ENCODE measurements around the gene KCNJ10. TPM values are rescaled to one million over a fixed set of nuclear protein-coding genes. Genes with fewer than 3 reads are reported as not detected.
A peak's percentile ranks its signal among the peaks of the same experiment; 100 is the strongest.

The KCNJ10 gene
- polyA plus RNA-seq, 1 donor = 0.52 TPM

DNA sequence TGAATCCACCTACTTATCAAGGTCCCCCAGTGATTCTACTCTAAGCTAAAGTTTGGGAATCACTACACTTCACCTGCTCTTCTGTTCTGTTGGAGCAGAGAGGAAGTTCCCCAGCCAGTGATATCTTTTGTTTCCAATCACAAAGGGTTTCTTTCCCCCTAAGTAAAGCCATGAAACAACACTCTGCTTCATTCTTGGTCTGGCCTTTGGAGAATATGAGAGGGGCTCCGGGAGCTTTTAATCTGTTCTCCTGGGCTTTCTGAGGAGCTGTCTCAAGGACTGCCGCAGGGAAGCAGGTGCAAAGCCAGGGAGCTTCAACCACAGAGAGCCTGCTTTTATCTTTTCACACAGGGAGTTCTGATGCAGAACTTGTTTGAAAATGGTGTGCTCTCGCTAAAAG, 105.8 kb downstream of the KCNJ10 start:
- Histone ChIP-seq H3K27me3 (ENCODE audit: control insufficient read depth, insufficient read depth, low read length) (no peaks in the 10 kb centered on the region), H3K4me3 (ENCODE audit: low read length) (no peak overlapping the region), H3K36me3 (ENCODE audit: control insufficient read depth, insufficient read depth, low read length) (no peaks in the 10 kb centered on the region), H3K27ac (ENCODE audit: low read length) (no peak overlapping the region), H3K9me3 (ENCODE audit: control insufficient read depth, low read depth, low read length) (no peaks in the 10 kb centered on the region), H3K4me1 (ENCODE audit: control insufficient read depth, insufficient read depth, low read length) (peaks cover 38% of the 10 kb centered on the region)
- 100% methylated on average over 1 of the region's 3 CpGs for WGBS (ENCODE audit: insufficient coverage, low lambda C conversion rate)
- no peak for DNase-seq

DNA sequence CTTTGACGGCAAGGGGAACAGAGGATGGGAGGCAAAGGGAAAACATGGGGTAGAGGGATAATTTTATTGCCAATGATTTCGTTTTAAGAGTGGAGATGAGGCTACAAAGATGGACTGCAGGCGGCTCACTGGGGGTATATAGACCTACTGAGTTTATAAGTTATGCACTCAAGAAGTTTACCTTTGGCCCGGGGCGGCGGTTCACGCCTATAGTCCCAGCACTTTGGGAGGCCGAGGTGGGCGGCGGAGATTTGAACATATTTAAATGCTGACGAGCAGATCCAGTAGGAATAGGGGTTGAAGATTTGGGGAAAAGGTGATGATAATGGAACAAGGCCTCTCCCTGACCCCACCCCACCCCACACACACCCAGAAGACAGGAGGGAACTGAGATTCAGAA, 107.8 kb downstream of the KCNJ10 start:
- H3K27ac ChIP-seq (ENCODE audit: low read length) = peak overlapping the region; percentile 69
- no peaks in the 10 kb centered on the region for H3K9me3 ChIP-seq (ENCODE audit: control insufficient read depth, low read depth, low read length)
- H3K36me3 ChIP-seq (ENCODE audit: control insufficient read depth, insufficient read depth, low read length) = no peaks in the 10 kb centered on the region
- no peak for DNase-seq
- WGBS (ENCODE audit: insufficient coverage, low lambda C conversion rate) = 90% methylated on average over 2 of the region's 11 CpGs
- H3K4me1 ChIP-seq (ENCODE audit: control insufficient read depth, insufficient read depth, low read length) = peaks cover 36% of the 10 kb centered on the region
- no peak overlapping the region for H3K4me3 ChIP-seq (ENCODE audit: low read length)
- no peaks in the 10 kb centered on the region for H3K27me3 ChIP-seq (ENCODE audit: control insufficient read depth, insufficient read depth, low read length)

DNA sequence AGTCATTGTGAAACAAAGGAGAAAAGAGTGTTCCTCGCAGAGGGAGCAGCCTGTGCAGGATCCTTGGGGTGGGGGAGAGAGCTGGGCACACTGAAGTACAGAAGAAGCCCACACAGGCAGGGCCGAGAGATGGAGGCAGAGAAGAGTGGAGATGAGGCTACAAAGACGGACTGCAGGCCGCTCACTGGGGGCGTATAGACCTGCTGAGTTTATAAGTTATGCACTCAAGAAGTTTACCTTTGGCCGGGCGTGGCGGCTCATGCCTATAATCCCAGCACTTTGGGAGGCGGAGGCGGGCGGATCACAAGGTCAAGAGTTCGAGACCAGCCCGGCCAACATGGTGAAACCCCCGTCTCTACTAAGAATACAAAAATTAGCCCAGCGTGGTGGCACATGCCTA, 108.3 kb downstream of the KCNJ10 start:
- Histone ChIP-seq H3K4me3 (ENCODE audit: low read length) (no peak overlapping the region), H3K36me3 (ENCODE audit: control insufficient read depth, insufficient read depth, low read length) (no peaks in the 10 kb centered on the region), H3K27me3 (ENCODE audit: control insufficient read depth, insufficient read depth, low read length) (no peaks in the 10 kb centered on the region), H3K27ac (ENCODE audit: low read length) (peak overlapping the region; percentile 69), H3K9me3 (ENCODE audit: control insufficient read depth, low read depth, low read length) (no peaks in the 10 kb centered on the region), H3K4me1 (ENCODE audit: control insufficient read depth, insufficient read depth, low read length) (peaks cover 36% of the 10 kb centered on the region)
- no CpG with 5 or more reads among the region's 15 CpGs for WGBS (ENCODE audit: insufficient coverage, low lambda C conversion rate)
- DNase-seq = peak in 1 of 2 donors; percentile 64

GRCh38 chr1:159960721-159961381, 109.1 kb downstream of the KCNJ10 start:
- Histone ChIP-seq H3K36me3 (ENCODE audit: control insufficient read depth, insufficient read depth, low read length) (no peaks in the 10 kb centered on the region), H3K4me3 (ENCODE audit: low read length) (no peak overlapping the region), H3K4me1 (ENCODE audit: control insufficient read depth, insufficient read depth, low read length) (peaks cover 36% of the 10 kb centered on the region), H3K9me3 (ENCODE audit: control insufficient read depth, low read depth, low read length) (no peaks in the 10 kb centered on the region), H3K27ac (ENCODE audit: low read length) (peak overlapping the region; percentile 69), H3K27me3 (ENCODE audit: control insufficient read depth, insufficient read depth, low read length) (no peaks in the 10 kb centered on the region)
- WGBS (ENCODE audit: insufficient coverage, low lambda C conversion rate) = 10% methylated on average over 2 of the region's 5 CpGs
- DNase-seq = peak; percentile 73 to 89

DNA sequence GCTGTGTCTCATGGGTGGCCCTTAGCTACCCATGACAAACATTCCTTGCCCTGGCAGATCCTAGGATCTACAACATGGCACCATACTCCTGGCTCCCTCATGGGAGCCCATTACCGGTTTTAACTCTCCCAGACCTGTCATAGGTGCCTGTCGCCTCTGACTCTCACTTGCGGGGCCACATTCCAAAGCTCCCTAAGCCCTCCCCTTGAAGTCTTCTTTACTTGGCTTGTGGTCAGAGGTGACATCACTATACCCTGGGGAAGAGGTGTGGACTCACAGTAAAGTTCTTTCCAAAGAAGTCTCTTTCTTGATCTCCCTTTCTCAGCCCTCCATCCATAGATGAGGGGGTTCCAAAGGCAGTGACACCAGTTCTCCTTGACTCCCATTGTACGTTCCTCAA, 110.5 kb downstream of the KCNJ10 start:
- H3K36me3 ChIP-seq (ENCODE audit: control insufficient read depth, insufficient read depth, low read length) = no peaks in the 10 kb centered on the region
- DNase-seq = peak in 1 of 2 donors; percentile 33
- H3K4me1 ChIP-seq (ENCODE audit: control insufficient read depth, insufficient read depth, low read length) = peaks cover 35% of the 10 kb centered on the region
- H3K27me3 ChIP-seq (ENCODE audit: control insufficient read depth, insufficient read depth, low read length) = no peaks in the 10 kb centered on the region
- H3K27ac ChIP-seq (ENCODE audit: low read length) = no peak overlapping the region
- H3K9me3 ChIP-seq (ENCODE audit: control insufficient read depth, low read depth, low read length) = no peaks in the 10 kb centered on the region
- no peak overlapping the region for H3K4me3 ChIP-seq (ENCODE audit: low read length)
- 80% methylated on average over 1 of the region's 4 CpGs for WGBS (ENCODE audit: insufficient coverage, low lambda C conversion rate)

DNA sequence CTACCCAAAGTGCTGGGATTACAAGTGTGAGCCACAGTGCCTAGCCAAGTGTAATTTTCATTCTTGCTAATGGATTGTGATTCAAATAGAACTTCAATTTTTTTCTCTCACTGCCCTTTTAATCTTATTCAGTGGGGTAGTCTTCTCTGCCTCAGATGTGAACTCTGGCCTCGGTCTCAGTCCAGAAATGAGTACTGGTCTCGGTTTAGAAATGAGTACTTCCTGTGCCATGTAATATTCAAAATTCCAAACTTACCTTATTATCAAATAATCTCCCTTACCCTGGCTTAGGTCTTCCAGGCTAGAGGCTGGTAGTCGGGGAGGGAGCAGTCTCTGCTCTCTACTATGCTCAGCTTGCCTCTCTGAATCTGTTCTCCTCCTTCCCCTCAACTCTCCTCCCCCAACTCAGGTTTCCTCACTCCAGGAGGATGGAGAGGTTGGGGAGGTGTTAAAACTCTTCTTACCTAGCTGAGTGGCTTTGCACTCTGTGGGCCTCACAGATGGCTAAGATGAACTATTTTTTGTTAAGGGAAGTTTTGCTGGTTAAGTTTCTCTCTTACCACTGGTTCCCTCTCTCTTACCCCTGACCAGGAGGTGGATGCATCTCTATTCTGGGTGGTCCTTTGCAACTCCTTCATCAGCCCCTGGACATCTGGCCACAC, 111.1 kb downstream of the KCNJ10 start:
- H3K36me3 ChIP-seq (ENCODE audit: control insufficient read depth, insufficient read depth, low read length) = no peaks in the 10 kb centered on the region
- H3K27ac ChIP-seq (ENCODE audit: low read length) = no peak overlapping the region
- peaks cover 32% of the 10 kb centered on the region for H3K4me1 ChIP-seq (ENCODE audit: control insufficient read depth, insufficient read depth, low read length)
- DNase-seq = no peak
- H3K27me3 ChIP-seq (ENCODE audit: control insufficient read depth, insufficient read depth, low read length) = no peaks in the 10 kb centered on the region
- H3K9me3 ChIP-seq (ENCODE audit: control insufficient read depth, low read depth, low read length) = no peaks in the 10 kb centered on the region
- H3K4me3 ChIP-seq (ENCODE audit: low read length) = no peak overlapping the region
- no CpG with 5 or more reads among the region's 3 CpGs for WGBS (ENCODE audit: insufficient coverage, low lambda C conversion rate)

GRCh38 chr1:159957824-159958268, 112.1 kb downstream of the KCNJ10 start:
- no peak overlapping the region for H3K4me3 ChIP-seq (ENCODE audit: low read length)
- H3K27me3 ChIP-seq (ENCODE audit: control insufficient read depth, insufficient read depth, low read length) = no peaks in the 10 kb centered on the region
- DNase-seq = peak in 1 of 2 donors; percentile 57
- 0% methylated on average over 1 of the region's 9 CpGs for WGBS (ENCODE audit: insufficient coverage, low lambda C conversion rate)
- H3K27ac ChIP-seq (ENCODE audit: low read length) = peak overlapping the region; percentile 49
- H3K9me3 ChIP-seq (ENCODE audit: control insufficient read depth, low read depth, low read length) = no peaks in the 10 kb centered on the region
- H3K36me3 ChIP-seq (ENCODE audit: control insufficient read depth, insufficient read depth, low read length) = no peaks in the 10 kb centered on the region
- H3K4me1 ChIP-seq (ENCODE audit: control insufficient read depth, insufficient read depth, low read length) = peaks cover 30% of the 10 kb centered on the region

- Histone ChIP-seq H3K9me3 (ENCODE audit: control insufficient read depth, low read depth, low read length) (no peaks in the 10 kb centered on the region), H3K4me1 (ENCODE audit: control insufficient read depth, insufficient read depth, low read length) (peaks cover 8% of the 10 kb centered on the region), H3K4me3 (ENCODE audit: low read length) (no peak overlapping the region), H3K27me3 (ENCODE audit: control insufficient read depth, insufficient read depth, low read length) (no peaks in the 10 kb centered on the region), H3K36me3 (ENCODE audit: control insufficient read depth, insufficient read depth, low read length) (no peaks in the 10 kb centered on the region), H3K27ac (ENCODE audit: low read length) (no peak overlapping the region)
- WGBS (ENCODE audit: insufficient coverage, low lambda C conversion rate) = 100% methylated on average over 1 of the region's 3 CpGs
- no peak for DNase-seq
Observed at GRCh38 chr1:159955456-159955855, 114.5 kb downstream of the KCNJ10 start.

DNA sequence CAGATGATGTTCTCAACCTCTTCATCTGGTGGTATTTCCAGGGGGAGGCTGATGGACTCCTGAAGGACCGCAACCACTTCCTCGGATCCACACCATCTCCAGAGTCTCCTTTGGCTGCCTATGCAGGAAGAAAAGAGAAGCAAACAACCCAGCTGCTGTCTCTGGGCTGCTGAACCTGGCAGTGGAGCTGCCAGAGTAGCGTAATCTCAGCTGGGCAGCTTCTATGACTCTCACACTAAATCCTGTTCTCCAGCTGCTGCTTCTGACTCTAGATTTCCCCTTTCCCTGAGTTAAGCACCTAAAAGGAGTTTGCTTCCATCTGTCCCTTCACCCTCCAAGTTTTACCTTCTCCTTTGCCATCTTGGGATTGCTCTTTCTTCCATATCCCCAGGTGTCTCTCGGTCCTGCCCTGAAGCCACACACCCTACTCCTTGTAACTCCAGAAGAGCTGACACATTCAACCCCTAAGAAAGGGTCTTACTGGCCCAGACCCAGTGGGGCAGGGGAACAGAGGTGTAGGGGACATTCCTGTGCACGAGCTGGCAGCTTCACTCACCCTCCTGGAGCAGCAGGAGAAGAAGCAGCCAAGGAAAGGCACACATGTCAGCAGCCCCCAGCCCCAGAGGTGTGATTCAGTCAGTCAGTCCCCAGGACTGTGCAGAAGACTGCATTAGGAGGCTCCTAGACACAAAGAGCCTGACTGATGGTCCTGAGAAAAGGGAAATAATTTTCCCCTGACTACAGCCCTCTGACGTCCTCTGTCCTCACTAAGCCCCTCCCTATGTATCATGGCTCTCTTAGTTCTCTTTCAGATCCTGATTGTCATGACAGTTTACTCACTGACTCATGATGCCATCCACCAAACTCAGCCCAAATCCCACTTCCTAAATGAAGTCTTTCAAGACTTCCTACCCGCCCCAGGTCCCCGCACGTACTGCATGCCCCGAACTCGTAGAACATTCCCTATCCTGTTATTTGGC, 116.1 kb downstream of the KCNJ10 start, which contains the start of gene SLAMF9:
TSS of gene SLAMF9 (minus strand) at position 702 of the 980 bp plus-strand sequence. CDS start at position 602, 100 bp downstream.
- no peaks in the 10 kb centered on the region for H3K9me3 ChIP-seq (ENCODE audit: control insufficient read depth, low read depth, low read length)
- no peaks in the 10 kb centered on the region for H3K36me3 ChIP-seq (ENCODE audit: control insufficient read depth, insufficient read depth, low read length)
- peaks cover 16% of the 10 kb centered on the region for H3K4me1 ChIP-seq (ENCODE audit: control insufficient read depth, insufficient read depth, low read length)
- no peaks in the 10 kb centered on the region for H3K27me3 ChIP-seq (ENCODE audit: control insufficient read depth, insufficient read depth, low read length)
- WGBS (ENCODE audit: insufficient coverage, low lambda C conversion rate) = 74% methylated on average over 5 of the region's 11 CpGs
- no peak within 1 kb of the TSS for H3K4me3 ChIP-seq (ENCODE audit: low read length)
- DNase-seq = no peak
- no peak within 1 kb of the TSS for H3K27ac ChIP-seq (ENCODE audit: low read length)

DNA sequence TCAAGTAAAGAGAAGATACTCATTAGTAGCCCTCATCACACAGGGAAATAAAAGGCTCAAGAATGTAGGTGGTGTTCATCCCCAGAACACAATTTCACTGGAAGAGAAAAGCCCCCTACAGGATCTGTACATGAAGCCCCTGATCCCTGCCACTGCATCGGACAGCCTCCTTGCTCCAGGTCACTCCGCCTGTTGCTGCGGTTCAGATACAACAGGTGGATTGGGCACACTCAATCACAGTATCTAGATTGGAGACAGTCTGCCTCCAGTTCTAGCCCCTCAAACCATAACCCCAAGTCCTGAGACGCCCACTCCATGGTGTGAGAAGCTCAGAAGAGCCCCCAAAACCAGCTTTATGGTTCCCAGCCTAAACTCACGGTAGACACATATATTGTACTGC, 117.0 kb downstream of the KCNJ10 start:
- H3K4me1 ChIP-seq (ENCODE audit: control insufficient read depth, insufficient read depth, low read length) = peaks cover 15% of the 10 kb centered on the region
- no peaks in the 10 kb centered on the region for H3K9me3 ChIP-seq (ENCODE audit: control insufficient read depth, low read depth, low read length)
- no peak for DNase-seq
- no CpG with 5 or more reads among the region's 5 CpGs for WGBS (ENCODE audit: insufficient coverage, low lambda C conversion rate)
- no peak overlapping the region for H3K27ac ChIP-seq (ENCODE audit: low read length)
- H3K27me3 ChIP-seq (ENCODE audit: control insufficient read depth, insufficient read depth, low read length) = no peaks in the 10 kb centered on the region
- H3K36me3 ChIP-seq (ENCODE audit: control insufficient read depth, insufficient read depth, low read length) = no peaks in the 10 kb centered on the region
- H3K4me3 ChIP-seq (ENCODE audit: low read length) = no peak overlapping the region
